Mesothelial cell of epicardium (in vitro differentiated cells): ENCODE measurements around the gene CASKIN1. TPM values are rescaled to one million over a fixed set of nuclear protein-coding genes. Genes with fewer than 3 reads are reported as not detected.
A peak's percentile ranks its signal among the peaks of the same experiment; 100 is the strongest.
"Not testable (repeated sequence)": the region's sequence is repeated elsewhere in the genome, so short reads cannot be mapped to it uniquely, and the experiment has no call there.

Source experiments
- DNase-seq, 2 experiments: peaks; one replicate each; pipeline ENCODE4 v3.0.0; 2021; ENCODE audit warnings: low spot score in 2 of 2; ENCODE audit not compliant: unreplicated experiment in 2 of 2
- H3K27ac Mint-ChIP-seq: 2 replicates; pipeline ENCODE4 v1.8.0; 2021; ENCODE audit warnings: mixed read lengths
- H3K27me3 Mint-ChIP-seq: 2 replicates; pipeline ENCODE4 v1.8.0; 2021; ENCODE audit warnings: low read depth, mixed read lengths
- H3K36me3 Mint-ChIP-seq: 2 replicates; pipeline ENCODE4 v1.8.0; 2021; ENCODE audit warnings: mixed read lengths
- H3K4me1 Mint-ChIP-seq: 2 replicates; pipeline ENCODE4 v1.8.0; 2021; ENCODE audit warnings: mixed read lengths
- H3K4me3 Mint-ChIP-seq: 2 replicates; pipeline ENCODE4 v1.8.0; 2021; ENCODE audit warnings: mild to moderate bottlenecking, moderate library complexity, mixed read lengths
- H3K9me3 Mint-ChIP-seq: 2 replicates; pipeline ENCODE4 v1.8.0; 2021; ENCODE audit warnings: mixed read lengths
- CTCF ChIP-seq: fragments of 200-600 bp; sonication (generic); IDR thresholded peaks from one replicate; pipeline ENCODE4 v1.5.0; 2021; ENCODE audit warnings: antibody characterized with exemption; ENCODE audit not compliant: unreplicated experiment
- total RNA-seq: library from RNA; stranded (reverse); gene quantifications from 3 replicates; pipeline ENCODE4 v1.2.1, GENCODE V29; 2021

The CASKIN1 gene
- total RNA-seq, 1 donor from 2014 or later: 8.9 TPM

- Mint-ChIP-seq H3K9me3 (no peaks in the 10 kb centered on the region), H3K27ac (no peak within 1 kb of the TSS), H3K27me3 (no peaks in the 10 kb centered on the region), H3K4me1 (peaks cover 31% of the 10 kb centered on the region), H3K4me3 (peak within 1 kb of the TSS; percentile 59), H3K36me3 (peaks cover 4% of the 10 kb centered on the region)
- TF ChIP-seq CTCF: no peak
- DNase-seq: peak in 1 of 2 experiments; percentile 55
Measured at GRCh38 chr16:2147981-2148671, 48.3 kb downstream of the CASKIN1 start, which contains the start of gene RAB26. TSS of gene RAB26 (plus strand) at chr16:2148625. CDS start at chr16:2148784, 159 bp downstream.

- peak overlapping the region; percentile 17 for H3K4me3 Mint-ChIP-seq
Measured at GRCh38 chr16:2147378-2147777, 49.0 kb downstream of the CASKIN1 start.

GRCh38 chr16:2145843-2146242 is 50.6 kb downstream of the CASKIN1 start:
- Mint-ChIP-seq H3K27ac (no peak overlapping the region), H3K4me3 (no peak overlapping the region), H3K4me1 (peaks cover 16% of the 10 kb centered on the region), H3K36me3 (no peaks in the 10 kb centered on the region), H3K27me3 (no peaks in the 10 kb centered on the region), H3K9me3 (no peaks in the 10 kb centered on the region)
- DNase-seq: no peak
- no peak for TF ChIP-seq CTCF

More at GRCh38 chr16:2147378-2147777, 49.0 kb downstream of the CASKIN1 start:
- peaks cover 4% of the 10 kb centered on the region for H3K36me3 Mint-ChIP-seq
- TF ChIP-seq CTCF: no peak
- no peak overlapping the region for H3K27ac Mint-ChIP-seq
- H3K4me1 Mint-ChIP-seq: peaks cover 28% of the 10 kb centered on the region
- H3K27me3 Mint-ChIP-seq: no peaks in the 10 kb centered on the region
- H3K9me3 Mint-ChIP-seq: no peaks in the 10 kb centered on the region
- no peak for DNase-seq

- TF ChIP-seq CTCF: no peak
- peaks cover 2% of the 10 kb centered on the region for H3K4me1 Mint-ChIP-seq
Measured at GRCh38 chr16:2143878-2144485, 52.4 kb downstream of the CASKIN1 start.

GRCh38 chr16:2142942-2143877 is 53.2 kb downstream of the CASKIN1 start:
- DNase-seq: no peak
- Mint-ChIP-seq H3K9me3 (no peaks in the 10 kb centered on the region), H3K4me3 (no peak overlapping the region), H3K4me1 (peaks cover 2% of the 10 kb centered on the region), H3K27me3 (no peaks in the 10 kb centered on the region), H3K36me3 (no peaks in the 10 kb centered on the region), H3K27ac (no peak overlapping the region)
- TF ChIP-seq CTCF: no peak

More at GRCh38 chr16:2143878-2144485, 52.4 kb downstream of the CASKIN1 start:
- DNase-seq: no peak
- H3K36me3 Mint-ChIP-seq: no peaks in the 10 kb centered on the region
- H3K9me3 Mint-ChIP-seq: no peaks in the 10 kb centered on the region
- H3K27ac Mint-ChIP-seq: no peak overlapping the region
- H3K27me3 Mint-ChIP-seq: no peaks in the 10 kb centered on the region
- H3K4me3 Mint-ChIP-seq: no peak overlapping the region

- Mint-ChIP-seq H3K4me3 (peak within 1 kb of the TSS; percentile 84), H3K27ac (peak within 1 kb of the TSS; percentile 94)
- peak; percentile 98 to 100 for DNase-seq
- not testable (repeated sequence) for H3K9me3 Mint-ChIP-seq, H3K27me3 Mint-ChIP-seq, H3K4me1 Mint-ChIP-seq, H3K36me3 Mint-ChIP-seq
Measured at GRCh38 chr16:2135770-2136490, 60.5 kb downstream of the CASKIN1 start, which contains the start of gene PKD1. TSS of gene PKD1 (minus strand) at chr16:2135898. CDS start at chr16:2135689, 209 bp downstream.

GRCh38 chr16:2135071-2135470 is 61.3 kb downstream of the CASKIN1 start:
- not testable (repeated sequence) for H3K4me1 Mint-ChIP-seq, H3K27me3 Mint-ChIP-seq, H3K36me3 Mint-ChIP-seq, H3K9me3 Mint-ChIP-seq
- DNase-seq: peak in 1 of 2 experiments; percentile 59
- Mint-ChIP-seq H3K27ac (peak overlapping the region; percentile 77), H3K4me3 (peak overlapping the region; percentile 77)
